Right ventricle myocardium superior (tissue), 1 donor: Measurements from ENCODE around the gene CHST3. TPM values are rescaled to one million over a fixed set of nuclear protein-coding genes. Genes with fewer than 3 reads are reported as not detected.
"Not testable (repeated sequence)": the region's sequence is repeated elsewhere in the genome, so short reads cannot be mapped to it uniquely, and the experiment has no call there.

Experiments
- ATAC-seq: fragments of 200-7000 bp; cut with Tn5 transposase; one replicate; pipeline ENCODE4 v1.9.1; 2020; ENCODE audit warnings: mild to moderate bottlenecking; ENCODE audit not compliant: poor library complexity
- DNase-seq: peaks from one replicate; pipeline ENCODE4 v3.0.0-alpha.2; 2020
- intact Hi-C: fragments of 100-400 bp; cut with DNase I; formaldehyde crosslinking; loops from one replicate; pipeline ENCODE4 v1.11.2; 2022
- total RNA-seq: library from RNA; stranded (reverse); fragmentation: NEBNext Ultra II Directional; extraction: Animal tissue kit (Norgen Biotek cat#: 25700); gene quantifications from one replicate; pipeline ENCODE4 v1.2.1, GENCODE V29; 2021
- donor health status: DM: no; HTN: yes; CAD: no; lungs with severe emphysema.

Gene CHST3
- total RNA-seq, 1 donor from 2014 or later = 15.4 TPM

DNA sequence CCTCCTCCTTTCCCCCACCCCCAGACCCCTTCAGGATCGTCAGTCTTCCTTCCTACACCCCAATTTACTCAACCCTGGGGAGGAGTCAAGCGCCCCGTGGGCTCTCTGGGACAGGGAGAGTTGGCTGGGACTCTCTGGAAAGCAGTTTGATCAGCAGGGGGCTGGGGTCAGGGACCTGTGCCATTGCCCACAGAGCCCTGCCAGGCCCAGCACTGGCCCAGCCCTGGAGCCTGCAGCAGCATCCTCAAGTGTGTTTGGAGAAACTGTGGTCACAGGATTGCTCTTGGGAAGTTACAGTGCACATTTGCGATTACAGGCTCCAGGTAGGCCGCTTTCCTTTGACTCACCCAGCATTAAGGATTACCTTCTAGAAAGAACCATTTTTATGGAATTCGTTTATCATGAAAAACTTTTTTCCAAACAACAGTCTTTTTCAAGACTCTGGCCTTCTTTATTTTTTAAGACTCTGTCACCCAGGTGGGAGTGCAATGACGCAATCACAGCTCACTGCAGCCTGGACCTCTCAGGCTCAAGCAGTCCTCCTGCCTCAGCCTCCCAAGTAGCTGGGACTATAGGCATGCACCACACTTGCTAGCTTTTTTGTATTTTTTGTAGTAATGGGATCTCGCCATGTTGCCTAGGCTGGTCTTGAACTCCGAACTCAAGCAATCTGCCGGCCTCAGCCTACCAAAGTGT, 50.7 kb downstream of the CHST3 start:
- DNase-seq (no peak), ATAC-seq (no peak)
- intact Hi-C loops = no loop called here

DNA sequence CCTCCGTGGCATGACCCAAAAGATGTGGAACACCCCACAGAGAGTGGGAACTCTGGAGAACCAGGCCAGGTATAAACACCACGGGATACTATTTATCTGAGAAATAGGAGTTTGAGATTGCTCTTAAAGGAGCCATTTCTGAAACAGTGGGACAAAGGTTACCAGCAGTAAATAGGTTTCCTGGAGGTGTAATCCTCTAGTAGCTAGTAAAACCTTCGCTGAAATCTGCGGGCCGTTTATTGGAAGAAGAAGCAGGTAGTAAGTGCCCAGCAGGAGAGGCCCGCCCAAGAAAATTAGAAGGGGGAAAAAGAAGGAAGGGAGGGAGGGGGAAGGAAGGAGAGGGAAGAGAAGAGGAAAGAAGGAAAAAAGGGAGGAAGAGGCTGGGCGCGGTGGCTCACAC, 51.6 kb downstream of the CHST3 start:
- intact Hi-C loops = no loop called here
- ATAC-seq (no peak), DNase-seq (no peak)

DNA sequence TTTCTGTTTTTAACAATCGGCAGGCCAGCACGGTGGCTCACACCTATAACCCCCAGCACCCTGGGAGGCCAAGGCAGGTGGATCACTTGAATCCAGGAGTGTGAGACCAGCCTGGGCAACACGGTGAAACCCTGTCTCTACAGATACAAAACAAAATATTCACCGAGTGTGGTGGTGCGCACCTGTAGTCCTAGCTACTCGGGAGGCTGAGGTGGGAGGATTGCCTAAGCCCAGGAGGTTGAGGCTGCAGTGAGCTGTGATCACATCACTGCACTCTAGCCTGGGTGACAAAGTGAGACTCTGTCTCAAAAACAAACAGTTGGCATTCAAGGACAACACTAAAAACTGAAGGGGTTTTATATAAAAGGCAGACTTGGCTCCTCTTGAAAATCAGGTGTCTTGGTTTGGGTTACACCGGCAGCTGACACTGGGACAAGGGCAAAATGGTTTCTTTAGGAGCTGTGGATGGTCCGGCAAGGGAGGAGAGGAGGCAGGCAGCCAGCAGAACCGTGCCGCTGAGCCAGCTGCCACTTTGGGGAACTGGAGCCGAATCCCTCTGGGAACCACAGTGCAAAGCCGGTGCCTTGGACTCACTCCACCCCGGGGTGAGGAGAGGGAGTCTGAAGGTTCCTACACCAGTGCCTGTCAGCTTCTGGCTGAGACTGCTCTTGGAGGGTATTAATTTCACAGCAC, 52.6 kb downstream of the CHST3 start:
- intact Hi-C loops = no loop called here
- ATAC-seq = peak; percentile 82
- peak; percentile 82 for DNase-seq

DNA sequence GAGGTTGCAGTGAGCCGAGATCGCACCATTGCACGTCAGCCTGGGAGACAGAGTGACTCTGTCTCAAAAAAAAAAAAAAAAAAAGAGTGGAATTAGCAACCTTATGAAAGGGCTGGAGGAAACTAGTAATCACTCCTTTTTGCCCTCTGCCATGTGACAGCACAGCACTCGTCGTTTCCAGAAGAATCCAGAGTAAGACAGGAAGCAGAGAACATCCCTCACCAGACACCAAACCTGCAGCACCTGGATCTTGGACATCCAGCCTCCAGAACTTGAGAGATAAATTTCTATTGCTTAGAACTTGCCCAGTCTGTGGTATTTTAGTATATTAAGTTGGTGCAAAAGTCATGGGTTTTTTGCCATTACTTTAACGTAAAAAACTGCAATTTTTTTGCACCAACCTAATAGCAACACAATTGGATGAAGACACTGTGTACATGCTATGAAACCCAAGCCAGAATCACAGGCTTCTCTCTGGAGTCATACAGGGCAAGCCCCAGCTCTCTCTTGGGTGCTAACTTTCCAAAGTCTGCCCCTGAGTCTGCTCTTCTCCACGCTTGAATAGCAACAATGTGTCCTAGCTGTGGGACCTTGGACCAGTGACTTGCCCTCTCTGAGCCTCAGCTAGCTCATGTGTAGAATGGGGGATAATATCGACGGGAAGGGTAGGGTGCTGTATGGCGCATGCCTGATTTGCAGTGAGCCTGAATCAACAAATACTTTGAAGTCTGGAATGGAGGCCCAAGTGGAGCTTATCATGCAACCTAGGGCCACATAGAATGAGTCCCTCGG, 55.1 kb downstream of the CHST3 start:
- no peak for DNase-seq
- no peak for ATAC-seq
- intact Hi-C loops = no loop called here

DNA sequence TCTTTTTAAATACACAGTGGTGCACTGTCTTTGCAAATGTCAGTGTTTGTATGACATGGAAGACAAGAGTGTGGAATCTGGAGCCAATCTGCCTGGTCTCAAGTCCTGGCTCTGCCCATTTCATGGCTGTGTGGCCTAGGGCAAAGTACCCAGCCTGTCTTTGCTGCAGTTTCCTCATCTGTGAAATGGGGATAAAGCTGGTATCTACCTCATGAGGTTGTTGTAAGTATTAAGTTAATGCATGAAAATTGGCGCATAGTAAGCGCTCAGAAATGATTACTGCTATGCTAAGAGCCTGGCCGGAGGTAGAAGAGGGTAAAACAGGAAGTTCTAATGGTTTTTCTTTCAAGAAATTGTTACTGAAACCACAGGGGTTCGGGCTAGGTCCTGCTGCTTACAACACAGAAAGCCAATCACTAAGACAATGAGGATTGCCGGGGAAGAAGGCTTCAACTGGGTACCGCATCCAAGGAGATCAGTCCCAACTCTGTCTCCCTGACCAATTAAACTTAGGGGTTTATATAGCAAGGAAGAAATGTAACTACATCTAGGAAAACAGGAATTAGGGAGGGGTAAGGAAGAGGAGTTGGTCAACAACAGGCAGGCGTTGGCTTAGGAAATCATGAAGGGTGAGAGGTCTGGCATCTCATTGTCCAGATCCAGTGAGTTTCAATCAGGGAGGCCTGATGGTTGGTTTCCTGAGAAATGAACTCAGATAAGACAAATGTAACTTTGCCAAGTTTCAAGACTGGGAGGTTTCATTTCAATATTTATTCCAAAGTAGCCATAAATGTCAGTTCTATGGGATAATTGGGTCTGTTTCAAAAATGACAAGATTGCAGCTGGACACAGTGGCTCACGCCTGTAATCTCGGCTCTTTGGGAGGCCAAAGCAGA, 57.0 kb downstream of the CHST3 start:
- intact Hi-C loops = no loop called here
- no peak for DNase-seq
- ATAC-seq = no peak

DNA sequence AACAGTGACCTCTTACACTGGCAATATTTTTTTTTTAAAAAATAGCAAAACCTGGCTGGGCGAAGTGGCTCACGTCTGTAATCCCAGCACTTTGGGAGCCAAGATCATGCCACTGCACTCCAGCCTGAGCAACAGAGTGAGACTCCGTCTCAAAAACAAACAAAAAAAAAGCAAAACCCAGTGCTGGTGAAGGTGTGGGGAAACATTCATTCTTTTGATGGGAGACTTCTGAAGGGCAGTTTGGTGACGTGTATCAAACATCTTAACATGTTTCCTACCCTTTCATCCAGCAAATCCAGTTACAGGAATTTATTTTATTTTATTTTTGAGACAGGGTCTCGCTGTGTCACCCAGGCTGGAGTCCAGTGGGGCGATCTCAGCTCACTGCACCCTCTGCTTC, 58.0 kb downstream of the CHST3 start:
- no peak for DNase-seq
- no peak for ATAC-seq
- intact Hi-C loops = no loop called here

DNA sequence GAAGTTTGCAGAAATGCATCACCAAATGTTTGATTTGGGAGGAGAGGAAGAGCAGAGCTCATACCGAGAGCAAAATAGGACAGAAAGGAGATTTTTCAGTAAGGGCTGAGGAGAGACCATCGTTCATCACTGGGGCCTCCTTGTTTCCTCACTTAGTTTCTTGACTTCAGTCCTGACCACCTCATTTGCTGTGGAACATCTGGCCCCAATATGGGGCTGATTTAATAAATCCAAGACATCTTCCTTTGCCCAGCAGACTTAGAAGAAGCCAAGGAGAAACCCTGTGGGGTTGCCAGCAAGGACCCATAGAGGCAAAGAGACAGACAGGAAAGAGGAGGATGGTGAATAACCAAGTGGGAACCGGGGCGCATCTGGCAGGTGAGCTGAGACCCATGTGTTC, 60.4 kb downstream of the CHST3 start:
- DNase-seq = no peak
- intact Hi-C loops = no loop called here
- no peak for ATAC-seq

DNA sequence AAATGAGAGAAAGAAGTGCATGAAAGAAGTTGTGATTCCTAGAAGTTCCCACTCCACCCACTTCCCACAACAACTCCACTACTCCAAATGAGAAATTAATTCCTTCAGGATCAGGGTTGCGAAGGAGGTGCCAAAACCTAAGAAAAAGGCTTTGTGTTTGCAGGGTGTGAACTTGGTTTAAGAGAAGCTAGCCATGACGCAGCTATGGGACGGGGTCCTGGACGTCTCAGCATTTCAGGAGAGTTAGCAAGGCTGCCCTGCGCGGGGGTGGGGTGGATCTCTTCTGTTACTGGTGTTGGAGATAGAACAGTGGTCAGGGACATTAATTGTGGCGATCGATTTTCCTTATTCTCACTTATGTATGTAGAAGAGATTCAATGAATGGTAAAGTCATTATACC, 61.2 kb downstream of the CHST3 start:
- DNase-seq = no peak
- no peak for ATAC-seq
- intact Hi-C loops = no loop called here

DNA sequence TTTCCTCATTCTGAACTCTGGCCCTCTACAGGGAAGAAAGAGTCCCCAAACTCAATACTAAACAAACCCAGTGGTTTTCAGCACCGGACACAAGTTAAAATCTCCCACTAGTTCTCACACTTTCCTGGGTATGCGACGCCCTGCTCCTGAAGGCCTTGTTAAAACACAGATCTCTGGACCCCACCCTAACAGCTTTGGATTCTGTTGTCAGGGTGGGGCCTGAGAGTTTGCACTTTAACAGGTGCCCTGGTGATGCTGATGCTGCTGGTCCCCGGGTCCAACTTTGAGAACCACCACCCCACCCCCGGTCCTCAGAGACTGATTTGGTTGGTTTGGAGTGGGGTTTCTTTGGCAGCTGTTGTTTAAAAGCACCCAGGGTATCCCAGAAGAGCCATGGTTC, 61.6 kb downstream of the CHST3 start:
- no peak for ATAC-seq
- intact Hi-C loops = no loop called here
- DNase-seq = no peak

DNA sequence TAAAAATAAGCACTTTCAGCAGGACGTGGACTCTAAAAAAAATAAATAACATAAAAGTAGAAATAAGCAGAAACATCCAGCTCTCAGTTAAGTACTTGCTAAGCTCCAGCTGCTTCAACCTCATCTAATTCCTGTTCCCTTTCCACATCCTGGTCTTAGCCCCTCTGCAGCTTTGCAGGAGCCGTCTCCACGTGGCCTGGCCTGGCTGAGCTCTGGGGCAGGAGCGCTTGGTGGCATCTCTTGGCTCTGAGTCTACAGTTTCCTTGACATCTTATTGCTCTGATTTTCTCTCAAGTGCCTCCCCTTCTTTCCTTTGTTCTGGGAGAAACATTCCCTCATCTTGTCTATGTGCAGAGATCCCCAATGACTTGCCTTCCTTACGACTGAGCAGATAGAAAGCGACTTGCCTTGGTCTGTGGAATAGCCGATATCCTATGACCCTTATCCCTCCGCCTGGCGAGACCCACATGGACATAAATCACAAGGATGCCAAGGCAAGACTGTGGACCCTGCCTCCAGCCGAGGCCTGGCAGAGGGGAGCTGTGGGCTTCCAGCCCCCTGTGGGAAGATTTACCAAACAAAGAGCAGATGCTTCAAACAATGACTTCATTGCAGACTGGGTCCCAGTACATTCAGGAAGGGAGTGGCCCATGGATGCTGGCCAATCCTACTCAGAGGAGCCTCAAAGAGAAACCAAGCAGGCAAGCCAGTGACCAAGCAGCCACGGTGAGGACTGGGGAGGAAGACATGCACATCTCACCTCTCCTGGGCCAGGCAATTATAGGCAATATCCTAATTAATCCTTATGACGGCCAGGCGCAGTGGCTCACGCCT, 62.3 kb downstream of the CHST3 start:
- intact Hi-C loops = no loop called here
- DNase-seq = peak; percentile 73
- peak; percentile 10 for ATAC-seq

DNA sequence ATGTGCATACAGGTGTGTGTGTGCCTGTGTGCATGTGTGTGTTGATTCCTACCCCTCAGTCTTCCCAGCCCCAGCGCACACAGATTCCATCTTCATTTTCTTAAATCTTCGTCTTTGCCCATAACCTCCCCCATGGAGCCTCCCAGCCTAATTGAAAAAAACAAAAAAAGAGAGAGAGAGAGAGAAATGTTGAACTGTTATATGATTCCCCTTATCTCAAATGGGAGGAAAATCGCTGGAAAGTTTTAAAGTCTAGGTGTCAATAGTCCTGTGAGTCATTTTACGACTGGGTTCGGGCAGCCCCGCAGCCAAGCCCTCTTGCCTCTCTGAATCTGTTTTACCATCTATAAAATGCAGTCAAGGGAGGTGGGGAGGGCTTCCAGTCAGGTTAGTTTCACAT, 63.3 kb downstream of the CHST3 start:
- ATAC-seq (no peak), DNase-seq (no peak)
- intact Hi-C loops = no loop called here

DNA sequence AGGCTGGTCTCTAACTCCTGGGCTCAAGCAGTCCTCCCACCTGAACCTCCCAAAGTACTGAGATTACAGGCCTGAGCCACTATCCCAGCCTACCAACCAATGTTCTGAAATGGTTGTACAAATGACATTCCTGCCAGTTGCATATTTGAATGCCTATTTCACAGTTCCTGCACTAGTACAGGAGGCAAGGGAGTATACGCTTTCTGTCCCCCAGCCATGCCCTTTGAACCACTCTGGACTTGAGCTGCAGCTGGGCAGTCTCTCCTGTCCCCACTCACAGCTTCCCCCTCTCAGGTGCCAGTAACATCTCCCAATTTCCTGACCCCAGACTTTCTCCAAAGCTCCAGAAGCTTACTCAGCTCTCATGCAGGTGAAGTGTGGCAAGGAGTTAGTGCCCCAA, 65.2 kb downstream of the CHST3 start:
- intact Hi-C loops = no loop called here
- no peak for DNase-seq
- ATAC-seq = no peak

DNA sequence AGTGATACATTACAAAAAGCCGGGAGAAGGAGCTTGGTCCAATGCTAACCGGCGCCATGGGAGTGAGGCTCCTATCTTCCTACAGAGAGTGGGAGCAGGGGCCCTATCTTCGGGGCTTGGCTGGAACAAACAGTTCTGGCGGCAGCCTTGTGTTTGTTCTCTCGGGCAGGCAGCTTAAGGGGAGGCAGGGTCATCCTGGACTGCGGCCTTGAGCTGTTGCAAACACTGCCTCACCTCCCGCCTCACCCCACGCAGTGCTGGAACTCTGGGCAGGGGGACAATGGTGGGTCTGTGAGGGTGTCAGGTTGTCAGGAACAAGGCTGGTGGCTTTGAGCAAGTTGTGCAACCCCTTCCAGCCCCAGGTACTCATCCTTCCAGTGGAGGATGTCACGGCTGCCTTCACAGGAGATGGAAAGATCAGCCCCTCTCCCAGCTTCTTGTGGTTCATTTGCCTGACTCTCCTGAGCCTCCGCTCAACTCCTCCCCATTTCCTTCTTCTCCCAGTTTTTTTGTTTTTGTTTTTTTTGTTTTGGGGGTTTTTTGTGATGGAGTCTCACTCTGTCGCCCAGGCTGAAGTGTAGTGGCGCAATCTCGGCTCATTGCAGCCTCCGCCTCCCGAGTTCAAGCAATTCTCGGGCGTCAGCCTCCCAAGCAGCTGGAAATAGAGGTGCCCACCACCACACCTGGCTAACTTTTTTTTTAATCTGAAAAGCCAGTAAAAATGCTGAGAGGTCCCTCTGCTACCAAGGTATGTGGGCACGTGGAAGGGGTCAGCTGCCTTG, 66.8 kb downstream of the CHST3 start:
- peak; percentile 84 for DNase-seq
- peak; percentile 92 for ATAC-seq
- intact Hi-C loops = no loop called here

DNA sequence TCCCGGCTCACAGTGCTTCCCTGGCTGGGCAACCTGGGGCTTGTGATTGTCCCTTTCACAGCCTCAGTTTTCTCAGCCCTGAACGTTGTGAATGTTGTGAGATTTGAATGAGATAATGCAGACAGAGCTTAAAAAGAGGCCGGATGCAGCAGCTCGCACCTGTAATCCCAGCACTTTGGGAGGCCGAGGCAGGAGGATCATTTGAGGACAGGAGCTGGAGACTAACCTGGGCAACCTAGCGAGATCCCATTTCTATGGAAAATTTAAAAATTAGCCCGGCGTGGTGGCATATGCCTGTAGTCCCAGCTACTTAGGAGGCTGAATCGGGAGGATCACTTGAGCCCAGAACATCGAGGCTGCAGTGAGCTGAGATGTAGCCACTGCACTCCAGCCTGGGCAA, 67.5 kb downstream of the CHST3 start:
- no peak for ATAC-seq
- intact Hi-C loops = no loop called here
- DNase-seq = no peak

DNA sequence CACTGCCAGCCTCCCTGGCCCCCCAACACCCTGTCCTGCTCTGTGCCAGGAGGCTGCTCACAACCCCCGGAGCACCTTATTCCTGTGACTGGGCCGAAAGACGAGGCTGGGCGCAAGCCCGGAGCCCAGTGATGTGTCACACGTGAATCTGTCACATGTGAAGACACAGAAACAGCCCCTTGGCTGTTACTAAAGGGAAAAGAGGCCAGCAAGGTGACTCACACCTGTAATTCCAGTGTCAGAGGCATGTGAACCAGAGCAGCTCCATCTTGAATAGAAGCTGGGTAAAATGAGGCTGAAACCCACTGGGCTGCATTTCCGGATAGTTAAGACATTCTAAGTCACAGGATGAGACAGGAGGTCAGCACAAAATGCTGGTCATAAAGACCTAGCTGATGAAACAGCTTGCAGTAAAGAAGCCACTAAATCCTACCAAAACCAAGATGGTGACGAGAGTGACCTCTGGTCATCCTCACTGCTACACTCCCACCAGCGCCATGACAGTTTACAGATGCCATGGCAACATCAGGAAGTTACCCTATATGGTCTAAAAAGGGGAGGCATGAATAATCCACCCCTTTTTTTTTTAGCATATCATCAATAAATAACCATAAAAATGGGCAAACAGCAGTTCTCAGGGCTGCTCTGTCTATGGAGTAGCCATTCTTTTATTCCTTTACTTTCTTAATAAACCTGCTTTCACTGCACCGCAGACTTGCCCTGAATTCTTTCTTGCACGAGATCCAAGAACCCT, 68.4 kb downstream of the CHST3 start:
- DNase-seq, ATAC-seq, intact Hi-C loops: not testable (repeated sequence)

DNA sequence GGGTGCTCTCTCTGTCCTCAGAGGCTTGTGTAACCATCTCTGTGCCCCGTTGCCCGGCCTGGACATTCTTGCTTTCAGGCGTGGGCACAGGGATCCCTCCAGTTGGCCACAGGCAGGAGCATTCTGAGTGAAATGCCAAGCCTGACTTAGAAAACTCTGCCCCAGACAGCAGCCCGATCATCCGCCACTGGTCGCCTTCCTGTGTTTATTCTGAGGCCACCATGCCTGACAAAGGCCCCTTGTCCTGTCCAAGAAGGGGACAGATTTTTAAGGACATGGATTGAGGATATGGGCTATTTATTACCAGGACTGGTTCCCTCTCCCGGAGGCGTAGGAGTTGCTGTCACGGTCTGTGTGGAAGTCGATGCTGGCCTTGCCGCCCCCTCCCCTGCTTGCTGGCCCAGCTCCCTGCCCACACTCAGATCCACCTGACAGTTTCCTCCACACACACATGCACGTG, 69.9 kb downstream of the CHST3 start:
- ATAC-seq = no peak
- intact Hi-C loops = no loop called here

DNA sequence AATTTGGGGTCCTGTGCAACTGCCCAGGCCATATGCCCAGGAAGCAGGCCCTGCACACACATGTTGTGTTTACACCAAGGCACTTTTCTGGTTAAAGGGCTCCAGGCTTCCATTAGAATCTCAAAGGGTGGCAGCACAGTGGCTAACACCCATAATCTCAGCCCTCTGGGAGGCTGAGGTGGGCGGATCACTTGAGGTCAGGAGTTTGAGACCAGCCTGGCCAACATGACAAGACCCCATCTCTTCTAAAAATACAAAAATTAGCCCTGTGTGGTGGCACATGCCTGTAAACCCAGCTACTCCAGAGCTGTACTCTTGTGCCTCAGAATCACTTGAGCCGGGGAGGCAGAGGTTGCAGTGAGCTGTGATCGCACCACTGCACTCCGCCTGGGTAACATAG, 70.6 kb downstream of the CHST3 start:
- intact Hi-C loops = no loop called here
- ATAC-seq (no peak), DNase-seq (no peak)

More for the DNA sequence above, 69.9 kb downstream of the CHST3 start:
- no peak for DNase-seq
